ENCODE data around the gene SYVN1. TPM values are rescaled to one million over a fixed set of nuclear protein-coding genes. Genes with fewer than 3 reads are reported as not detected.

SYVN1 gene
- total and polyA plus RNA-seq, 2 donors (not counting 1 experiment from before 2014, with no cell fraction given) = 187 to 282 TPM

GRCh38 chr11:65078151-65078550 lies 56.2 kb downstream of the SYVN1 start:
- Histone ChIP-seq H3K9me3 (ENCODE audit: control extremely low read depth in 1 of 3, control insufficient read depth in 2 of 3, insufficient read depth in 1 of 3, low read length in 2 of 3) (no peaks in the 10 kb centered on the region), H3K27me3 (replicated peaks in 1 of 4; ENCODE audit: control extremely low read depth in 1 of 4, control insufficient read depth in 3 of 4, insufficient read depth in 4 of 4, low read length in 3 of 4) (no peaks in the 10 kb centered on the region), H3K9ac (ENCODE audit: low read length) (no peak overlapping the region), H3K4me1 (ENCODE audit: control insufficient read depth in 2 of 2, insufficient read depth in 2 of 2, low read length in 2 of 2) (peaks cover 0 to 11% of the 10 kb centered on the region in 2 donors), H3K4me3 (ENCODE audit: control extremely low read depth in 1 of 5, extremely low read depth in 1 of 5, insufficient read depth in 1 of 5, low read depth in 2 of 5, low read length in 4 of 5) (no peak overlapping the region), H3K79me2 (ENCODE audit: control insufficient read depth, insufficient read depth, low read length) (peaks cover 12% of the 10 kb centered on the region), H3K36me3 (replicated peaks in 1 of 2; ENCODE audit: control extremely low read depth in 1 of 2, control insufficient read depth in 1 of 2, extremely low read depth in 1 of 2, insufficient read depth in 2 of 2, low read length in 1 of 2) (no peaks in the 10 kb centered on the region), H2AFZ (ENCODE audit: insufficient read depth, low read depth, low read length, poor library complexity, severe bottlenecking) (peak overlapping the region; percentile 63), H3K4me2 (replicated peaks; ENCODE audit: low read depth, low read length, poor library complexity, severe bottlenecking) (no peak overlapping the region), H4K20me1 (ENCODE audit: control insufficient read depth, insufficient read depth, low read length, poor library complexity, severe bottlenecking) (no peaks in the 10 kb centered on the region), H3K27ac (ENCODE audit: low read length in 2 of 2) (peak overlapping the region in 1 of 2 donors; percentile 0)
- Mint-ChIP-seq H3K27me3 (no peaks in the 10 kb centered on the region), H3K27ac (peak overlapping the region; percentile 56), H3K4me1 (peaks cover 8% of the 10 kb centered on the region), H3K4me3 (no peak overlapping the region), H3K9me3 (ENCODE audit: insufficient read depth) (no peaks in the 10 kb centered on the region)
- DNase-seq = peak; percentile 76
- 42% methylated on average over 2 of the region's 3 CpGs for WGBS (ENCODE audit: insufficient coverage)
- ChIA-PET CTCF (interaction anchor here (0.6 to 0.9 kb wide), 6 partner anchors 12 to 230 kb away, joined by 3 to 5 read pairs (median 3); partner anchors contain the start of gene ARL2), POLR2A (no interaction called here)
- TF ChIP-seq EZH2 (IDR thresholded peaks at IDR 0.05; ENCODE audit: borderline replicate concordance, insufficient read depth, low read depth, low read length, poor library complexity, severe bottlenecking) (no peak), CTCF (IDR thresholded peaks at IDR 0.05) (peak; percentile 71)
- peak; percentile 99 for ATAC-seq (ENCODE audit: low read depth)
- intact Hi-C loops (cut with micrococcal nuclease) = loop anchor here (1.0 kb wide), 1 partner anchor 64 kb away; the partner anchor contains the start of gene ARL2

GRCh38 chr11:65077451-65077850 lies 56.9 kb downstream of the SYVN1 start:
- Histone ChIP-seq H2AFZ (ENCODE audit: insufficient read depth, low read depth, low read length, poor library complexity, severe bottlenecking) (no peak overlapping the region), H3K27ac (ENCODE audit: low read length in 2 of 2) (no peak overlapping the region), H3K79me2 (ENCODE audit: control insufficient read depth, insufficient read depth, low read length) (peaks cover 12% of the 10 kb centered on the region), H3K9ac (ENCODE audit: low read length) (no peak overlapping the region), H3K4me1 (ENCODE audit: control insufficient read depth in 2 of 2, insufficient read depth in 2 of 2, low read length in 2 of 2) (peaks cover 0 to 12% of the 10 kb centered on the region in 2 donors), H3K36me3 (replicated peaks in 1 of 2; ENCODE audit: control extremely low read depth in 1 of 2, control insufficient read depth in 1 of 2, extremely low read depth in 1 of 2, insufficient read depth in 2 of 2, low read length in 1 of 2) (no peaks in the 10 kb centered on the region), H3K27me3 (replicated peaks in 1 of 4; ENCODE audit: control extremely low read depth in 1 of 4, control insufficient read depth in 3 of 4, insufficient read depth in 4 of 4, low read length in 3 of 4) (no peaks in the 10 kb centered on the region), H3K9me3 (ENCODE audit: control extremely low read depth in 1 of 3, control insufficient read depth in 2 of 3, insufficient read depth in 1 of 3, low read length in 2 of 3) (no peaks in the 10 kb centered on the region), H3K4me2 (replicated peaks; ENCODE audit: low read depth, low read length, poor library complexity, severe bottlenecking) (no peak overlapping the region), H4K20me1 (ENCODE audit: control insufficient read depth, insufficient read depth, low read length, poor library complexity, severe bottlenecking) (no peaks in the 10 kb centered on the region), H3K4me3 (ENCODE audit: control extremely low read depth in 1 of 5, extremely low read depth in 1 of 5, insufficient read depth in 1 of 5, low read depth in 2 of 5, low read length in 4 of 5) (no peak overlapping the region)
- CTCF ChIA-PET = no interaction called here
- no peak for DNase-seq
- Mint-ChIP-seq H3K27ac (no peak overlapping the region), H3K4me1 (peaks cover 5% of the 10 kb centered on the region), H3K9me3 (ENCODE audit: insufficient read depth) (no peaks in the 10 kb centered on the region), H3K27me3 (no peaks in the 10 kb centered on the region), H3K4me3 (no peak overlapping the region)
- TF ChIP-seq CTCF (IDR thresholded peaks at IDR 0.05) = no peak
- TF ChIP-seq EZH2 (IDR thresholded peaks at IDR 0.05; ENCODE audit: borderline replicate concordance, insufficient read depth, low read depth, low read length, poor library complexity, severe bottlenecking) = no peak
- POLR2A ChIA-PET = no interaction called here
- 91% methylated on average over 4 of the region's 4 CpGs for WGBS (ENCODE audit: insufficient coverage)
- no peak for ATAC-seq (ENCODE audit: low read depth)
- intact Hi-C loops (cut with micrococcal nuclease) = no loop called here

Small RNA genes lying within 50 kb of the gene (small RNA-seq; reads per million reads assigned to genes)
- gene HIGD1AP10 (ENCODE audit: insufficient read length, low read depth, low replicate concordance) (not detected), gene PDCL2P2 (ENCODE audit: insufficient read length, low read depth, low replicate concordance) (not detected), gene RNU2-23P (ENCODE audit: insufficient read length, low read depth, low replicate concordance) (0.57 reads per million)

Other genes starting within 250 kb of the SYVN1 start
- 38.6 and 43.4 TPM in 2 replicates for gene ATG2A, start 217.3 kb downstream of the SYVN1 start, total RNA-seq
- gene ATG2A, start 217.3 kb downstream of the SYVN1 start, polyA plus RNA-seq = 24.3 and 32.8 TPM in 2 replicates
- gene PPP2R5B, start 209.8 kb downstream of the SYVN1 start, total RNA-seq = 22.6 and 24.2 TPM in 2 replicates
- 24.3 and 30.5 TPM in 2 replicates for gene PPP2R5B, start 209.8 kb downstream of the SYVN1 start, polyA plus RNA-seq
- gene GPHA2, start 198.6 kb downstream of the SYVN1 start, total RNA-seq = 0.39 TPM in 1 of 2 replicates, not detected in the other
- 1.2 and 2.8 TPM in 2 replicates for gene GPHA2, start 198.6 kb downstream of the SYVN1 start, polyA plus RNA-seq
- 0.71 and 0.95 TPM in 2 replicates for gene MAJIN, start 162.4 kb downstream of the SYVN1 start, total RNA-seq
- 1.2 and 2.4 TPM in 2 replicates for gene MAJIN, start 162.4 kb downstream of the SYVN1 start, polyA plus RNA-seq
- 0.51 and 0.62 TPM in 2 replicates for gene BATF2, start 137.5 kb downstream of the SYVN1 start, total RNA-seq
- gene BATF2, start 137.5 kb downstream of the SYVN1 start, polyA plus RNA-seq = 0.39 and 1.7 TPM in 2 replicates
- 43.4 and 44.4 TPM in 2 replicates for gene ARL2, start 120.4 kb downstream of the SYVN1 start, total RNA-seq
- 25.9 and 53.6 TPM in 2 replicates for gene ARL2, start 120.4 kb downstream of the SYVN1 start, polyA plus RNA-seq
- gene SNX15, start 107.1 kb downstream of the SYVN1 start, total RNA-seq = 28.5 and 30.4 TPM in 2 replicates
- 20.0 and 26.0 TPM in 2 replicates for gene SNX15, start 107.1 kb downstream of the SYVN1 start, polyA plus RNA-seq
- gene SAC3D1, start 93.3 kb downstream of the SYVN1 start, total RNA-seq = 5.9 and 7.5 TPM in 2 replicates
- 2.4 and 6.0 TPM in 2 replicates for gene SAC3D1, start 93.3 kb downstream of the SYVN1 start, polyA plus RNA-seq
- 23.0 and 24.3 TPM in 2 replicates for gene NAALADL1, start 76.0 kb downstream of the SYVN1 start, total RNA-seq
- gene NAALADL1, start 76.0 kb downstream of the SYVN1 start, polyA plus RNA-seq = 30.8 and 40.2 TPM in 2 replicates
- gene CDCA5, start 50.5 kb downstream of the SYVN1 start, total RNA-seq = 0.78 and 1.4 TPM in 2 replicates
- gene CDCA5, start 50.5 kb downstream of the SYVN1 start, polyA plus RNA-seq = 1.1 and 1.3 TPM in 2 replicates
- 47.9 and 57.3 TPM in 2 replicates for gene ZFPL1, start 50.3 kb downstream of the SYVN1 start, total RNA-seq
- gene ZFPL1, start 50.3 kb downstream of the SYVN1 start, polyA plus RNA-seq = 66.7 and 79.2 TPM in 2 replicates
- 223 and 225 TPM in 2 replicates for gene VPS51, start 38.3 kb downstream of the SYVN1 start, total RNA-seq
- 204 and 206 TPM in 2 replicates for gene VPS51, start 38.3 kb downstream of the SYVN1 start, polyA plus RNA-seq
- gene TM7SF2, start 22.6 kb downstream of the SYVN1 start, total RNA-seq = 28.5 and 35.3 TPM in 2 replicates
- gene TM7SF2, start 22.6 kb downstream of the SYVN1 start, polyA plus RNA-seq = 22.8 and 23.9 TPM in 2 replicates
- gene ZNHIT2, start 16.8 kb downstream of the SYVN1 start, total RNA-seq = 14.1 and 14.5 TPM in 2 replicates
- 2.0 and 6.2 TPM in 2 replicates for gene ZNHIT2, start 16.8 kb downstream of the SYVN1 start, polyA plus RNA-seq
- gene FAU, start 12.4 kb downstream of the SYVN1 start, total RNA-seq = 1,288 and 1,318 TPM in 2 replicates
- 1,483 and 1,559 TPM in 2 replicates for gene FAU, start 12.4 kb downstream of the SYVN1 start, polyA plus RNA-seq
- 48.5 and 58.5 TPM in 2 replicates for gene MRPL49, start 12.2 kb downstream of the SYVN1 start, total RNA-seq
- 39.6 and 46.8 TPM in 2 replicates for gene MRPL49, start 12.2 kb downstream of the SYVN1 start, polyA plus RNA-seq
- not detected in 2 replicates for gene SPDYC, start 35.7 kb upstream of the SYVN1 start, total RNA-seq
- not detected in 2 replicates for gene SPDYC, start 35.7 kb upstream of the SYVN1 start, polyA plus RNA-seq
- gene CAPN1, start 47.4 kb upstream of the SYVN1 start, total RNA-seq = 192 and 202 TPM in 2 replicates
- 175 and 192 TPM in 2 replicates for gene CAPN1, start 47.4 kb upstream of the SYVN1 start, polyA plus RNA-seq
- gene POLA2, start 127.4 kb upstream of the SYVN1 start, total RNA-seq = 28.7 and 33.2 TPM in 2 replicates
- gene POLA2, start 127.4 kb upstream of the SYVN1 start, polyA plus RNA-seq = 11.0 and 13.0 TPM in 2 replicates
- 1.1 and 1.5 TPM in 2 replicates for gene CDC42EP2, start 180.3 kb upstream of the SYVN1 start, total RNA-seq
- gene CDC42EP2, start 180.3 kb upstream of the SYVN1 start, polyA plus RNA-seq = 0.69 TPM in 1 of 2 replicates, not detected in the other
- gene DPF2, start 199.3 kb upstream of the SYVN1 start, total RNA-seq = 122 and 124 TPM in 2 replicates
- 40.9 and 66.8 TPM in 2 replicates for gene DPF2, start 199.3 kb upstream of the SYVN1 start, polyA plus RNA-seq
- gene TIGD3, start 220.2 kb upstream of the SYVN1 start, total RNA-seq = 6.1 and 7.5 TPM in 2 replicates
- gene TIGD3, start 220.2 kb upstream of the SYVN1 start, polyA plus RNA-seq = 2.7 and 3.8 TPM in 2 replicates
- gene SLC25A45, start 248.1 kb upstream of the SYVN1 start, total RNA-seq = 16.4 and 18.2 TPM in 2 replicates
- 50.8 and 80.6 TPM in 2 replicates for gene SLC25A45, start 248.1 kb upstream of the SYVN1 start, polyA plus RNA-seq